ENCODE results near the gene FOXP1. TPM values are rescaled to one million over a fixed set of nuclear protein-coding genes. Genes with fewer than 3 reads are reported as not detected.

FOXP1 gene
- total RNA-seq, 1 donor from 2014 or later, result 128 TPM

- DNase-seq (ENCODE audit: extremely low spot score in 2 of 2), result no peak
- intact Hi-C loops (cut with DNase I), result no loop called here
- no peak overlapping the region for H3K4me3 ChIP-seq
- TF ChIP-seq, protein P1, sequence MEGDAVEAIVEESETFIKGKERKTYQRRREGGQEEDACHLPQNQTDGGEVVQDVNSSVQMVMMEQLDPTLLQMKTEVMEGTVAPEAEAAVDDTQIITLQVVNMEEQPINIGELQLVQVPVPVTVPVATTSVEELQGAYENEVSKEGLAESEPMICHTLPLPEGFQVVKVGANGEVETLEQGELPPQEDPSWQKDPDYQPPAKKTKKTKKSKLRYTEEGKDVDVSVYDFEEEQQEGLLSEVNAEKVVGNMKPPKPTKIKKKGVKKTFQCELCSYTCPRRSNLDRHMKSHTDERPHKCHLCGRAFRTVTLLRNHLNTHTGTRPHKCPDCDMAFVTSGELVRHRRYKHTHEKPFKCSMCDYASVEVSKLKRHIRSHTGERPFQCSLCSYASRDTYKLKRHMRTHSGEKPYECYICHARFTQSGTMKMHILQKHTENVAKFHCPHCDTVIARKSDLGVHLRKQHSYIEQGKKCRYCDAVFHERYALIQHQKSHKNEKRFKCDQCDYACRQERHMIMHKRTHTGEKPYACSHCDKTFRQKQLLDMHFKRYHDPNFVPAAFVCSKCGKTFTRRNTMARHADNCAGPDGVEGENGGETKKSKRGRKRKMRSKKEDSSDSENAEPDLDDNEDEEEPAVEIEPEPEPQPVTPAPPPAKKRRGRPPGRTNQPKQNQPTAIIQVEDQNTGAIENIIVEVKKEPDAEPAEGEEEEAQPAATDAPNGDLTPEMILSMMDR (IDR thresholded peaks at IDR 0.05), result no peak
- TF ChIP-seq POLR2A (IDR thresholded peaks at IDR 0.05) (no peak), POLR2AphosphoS5 (IDR thresholded peaks at IDR 0.05; ENCODE audit: insufficient read depth in 1 of 2, low read depth in 1 of 2) (peak; percentile 9 to 33)
- no peak overlapping the region for H3K27ac ChIP-seq
- no peaks in the 10 kb centered on the region for H3K36me3 ChIP-seq
- peaks cover 47% of the 10 kb centered on the region for H3K4me1 ChIP-seq
- H3K27me3 ChIP-seq, result no peaks in the 10 kb centered on the region
- no peaks in the 10 kb centered on the region for H3K9me3 ChIP-seq
Measured at GRCh38 chr3:71537211-71537611, 46.3 kb downstream of the FOXP1 start.

GRCh38 chr3:71536376-71536965 is 47.1 kb downstream of the FOXP1 start:
- Histone ChIP-seq H3K9me3 (no peaks in the 10 kb centered on the region), H3K27me3 (no peaks in the 10 kb centered on the region), H3K4me1 (peaks cover 48% of the 10 kb centered on the region), H3K36me3 (no peaks in the 10 kb centered on the region), H3K4me3 (no peak overlapping the region), H3K27ac (no peak overlapping the region)
- no peak for DNase-seq (ENCODE audit: extremely low spot score in 2 of 2)
- intact Hi-C loops (cut with DNase I), result no loop called here
- TF ChIP-seq POLR2AphosphoS5 (IDR thresholded peaks at IDR 0.05; ENCODE audit: insufficient read depth in 1 of 2, low read depth in 1 of 2) (no peak), POLR2A (IDR thresholded peaks at IDR 0.05) (no peak)
- TF ChIP-seq, protein P1 (IDR thresholded peaks at IDR 0.05), result no peak

- H3K9me3 ChIP-seq, result no peaks in the 10 kb centered on the region
- H3K36me3 ChIP-seq, result no peaks in the 10 kb centered on the region
- H3K27me3 ChIP-seq, result no peaks in the 10 kb centered on the region
- TF ChIP-seq POLR2AphosphoS5 (IDR thresholded peaks at IDR 0.05; ENCODE audit: insufficient read depth in 1 of 2, low read depth in 1 of 2) (no peak), POLR2A (IDR thresholded peaks at IDR 0.05) (no peak)
- TF ChIP-seq, protein P1 (IDR thresholded peaks at IDR 0.05), result no peak
- H3K4me1 ChIP-seq, result peaks cover 49% of the 10 kb centered on the region
- DNase-seq (ENCODE audit: extremely low spot score in 2 of 2), result no peak
- H3K4me3 ChIP-seq, result no peak overlapping the region
- peak overlapping the region; percentile 27 for H3K27ac ChIP-seq
- intact Hi-C loops (cut with DNase I), result no loop called here
Measured at GRCh38 chr3:71533588-71533987, 49.9 kb downstream of the FOXP1 start.

GRCh38 chr3:71532639-71533395 is 50.7 kb downstream of the FOXP1 start:
- DNase-seq (ENCODE audit: extremely low spot score in 2 of 2), result no peak
- no peaks in the 10 kb centered on the region for H3K36me3 ChIP-seq
- no peak overlapping the region for H3K4me3 ChIP-seq
- peak overlapping the region; percentile 44 for H3K27ac ChIP-seq
- no peaks in the 10 kb centered on the region for H3K9me3 ChIP-seq
- H3K27me3 ChIP-seq, result no peaks in the 10 kb centered on the region
- TF ChIP-seq, protein P1 (IDR thresholded peaks at IDR 0.05), result no peak
- peak in 1 of 2 donors; percentile 41 for TF ChIP-seq POLR2AphosphoS5 (IDR thresholded peaks at IDR 0.05; ENCODE audit: insufficient read depth in 1 of 2, low read depth in 1 of 2)
- no peak for TF ChIP-seq POLR2A (IDR thresholded peaks at IDR 0.05)
- intact Hi-C loops (cut with DNase I), result no loop called here
- H3K4me1 ChIP-seq, result peaks cover 48% of the 10 kb centered on the region
